ENCODE measurements around the gene ELL.
A peak's percentile ranks its signal among the peaks of the same experiment; 100 is the strongest.
"Not testable (repeated sequence)": the region's sequence is repeated elsewhere in the genome, so short reads cannot be mapped to it uniquely, and the experiment has no call there.

The ELL gene

DNA sequence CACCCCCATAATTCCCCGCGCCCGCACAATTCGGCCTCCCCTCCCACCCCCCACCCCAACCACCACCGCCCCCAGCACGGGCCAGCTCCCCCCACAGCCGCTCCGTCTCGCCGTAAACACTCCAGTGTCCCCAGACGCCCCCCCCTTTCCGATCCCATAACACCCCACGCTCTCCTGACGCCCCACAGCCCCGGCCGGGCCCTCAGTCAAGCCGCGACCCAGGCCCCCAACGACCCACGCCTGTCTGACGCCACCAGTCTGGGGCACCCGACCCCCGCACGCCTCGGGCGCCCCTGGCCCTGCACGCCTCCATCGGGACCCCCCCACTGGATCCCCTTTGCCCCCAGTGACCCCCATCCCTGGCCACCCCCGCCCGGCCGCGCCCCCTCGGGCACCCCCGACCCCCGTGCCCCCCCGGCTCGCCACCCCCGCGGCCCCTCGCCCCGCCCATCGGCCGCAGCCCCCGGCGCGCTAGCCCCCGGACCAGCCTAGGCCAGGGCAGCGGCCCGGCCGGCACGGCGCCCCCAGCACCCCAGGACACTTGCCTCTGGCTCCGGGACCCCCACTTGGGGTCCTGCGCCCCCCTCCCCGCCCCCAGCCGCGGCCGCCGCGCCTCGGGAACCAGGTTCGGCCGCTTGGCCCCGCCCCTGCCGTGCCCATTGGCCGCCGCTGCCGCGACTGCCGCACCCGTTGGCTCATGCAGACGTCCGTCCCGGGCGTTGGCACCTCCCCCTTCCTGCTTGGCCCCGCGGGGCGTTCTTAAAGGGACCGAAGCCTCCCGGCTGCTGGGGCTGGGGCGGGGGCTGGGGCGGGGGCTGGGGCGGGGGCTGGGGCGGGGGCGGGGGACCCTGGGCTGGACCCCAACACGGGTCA, 21.3 kb upstream of the ELL start, which contains the start of gene FKBP8:
TSS of gene FKBP8 (minus strand) at position 633 of the 873 bp plus-strand sequence. CDS start 1,603 bp downstream, outside the sequence.
- Histone ChIP-seq H3K4me3 (ENCODE audit: low read depth in 1 of 2, low read length in 2 of 2) (peak within 1 kb of the TSS; percentile 78 to 80), H3K27me3 (ENCODE audit: control insufficient read depth in 1 of 2, insufficient read depth in 2 of 2, low read length in 2 of 2) (no peaks in the 10 kb centered on the region), H3K9me3 (ENCODE audit: control insufficient read depth in 1 of 2, low read length in 2 of 2) (no peaks in the 10 kb centered on the region), H3K36me3 (ENCODE audit: control insufficient read depth in 1 of 2, insufficient read depth in 2 of 2, low read length in 2 of 2) (peaks cover 9 to 16% of the 10 kb centered on the region in 2 donors), H3K4me1 (ENCODE audit: control insufficient read depth in 1 of 2, insufficient read depth in 2 of 2, low read length in 2 of 2) (peaks cover 7 to 17% of the 10 kb centered on the region in 2 donors), H3K27ac (ENCODE audit: low read depth, low read length) (peak within 1 kb of the TSS; percentile 80), H3K9ac (ENCODE audit: low read depth in 1 of 2, low read length in 2 of 2) (peak within 1 kb of the TSS; percentile 78 to 80)

DNA sequence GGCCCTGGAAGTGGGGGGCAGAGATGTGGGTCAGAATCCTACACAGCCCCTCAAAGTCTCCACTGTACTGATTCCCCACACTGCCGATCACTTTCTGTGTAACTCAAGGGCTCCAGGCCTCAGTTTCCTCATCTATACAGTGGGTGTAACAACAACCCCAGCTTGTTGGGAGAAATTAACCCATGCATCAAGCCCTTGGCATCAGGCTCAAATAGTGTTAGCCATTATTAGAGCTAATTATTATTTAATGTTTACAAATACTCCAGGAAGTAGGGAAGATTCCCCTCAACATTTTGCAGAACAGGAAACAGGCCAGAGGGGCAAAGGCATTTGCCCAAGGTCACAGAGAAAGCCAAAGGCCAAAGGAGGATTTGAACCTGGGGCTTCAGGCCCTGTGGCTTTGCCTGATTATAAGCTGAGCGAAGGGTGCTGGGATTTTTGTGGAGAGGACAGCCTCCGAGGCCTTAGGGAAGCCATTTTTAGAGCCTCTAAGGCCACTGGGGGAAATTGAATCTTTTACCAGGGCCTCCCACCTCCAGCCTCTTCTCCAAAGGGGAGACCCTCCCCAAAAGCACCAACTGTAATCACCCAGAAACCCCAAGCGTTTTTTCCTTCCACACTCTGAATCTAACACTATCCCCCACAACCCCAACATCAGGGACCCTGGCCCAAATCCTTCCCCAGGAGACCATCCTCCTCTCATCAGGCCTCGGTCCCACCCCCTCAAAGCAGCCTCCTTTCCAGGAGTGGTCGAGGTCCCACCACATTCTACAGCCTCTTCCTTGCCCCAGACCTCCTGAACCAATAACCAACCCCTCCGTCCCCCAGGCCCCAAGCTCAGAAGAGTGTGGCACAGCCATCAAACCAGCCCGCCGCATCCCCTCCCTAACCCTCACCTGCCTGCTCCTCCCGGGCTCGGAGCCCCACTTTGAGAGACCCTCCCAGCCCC, 20.4 kb upstream of the ELL start:
- no peaks in the 10 kb centered on the region for H3K27me3 ChIP-seq (ENCODE audit: control insufficient read depth in 1 of 2, insufficient read depth in 2 of 2, low read length in 2 of 2)
- peaks cover 7 to 17% of the 10 kb centered on the region in 2 donors for H3K4me1 ChIP-seq (ENCODE audit: control insufficient read depth in 1 of 2, insufficient read depth in 2 of 2, low read length in 2 of 2)
- peaks cover 15 to 25% of the 10 kb centered on the region in 2 donors for H3K36me3 ChIP-seq (ENCODE audit: control insufficient read depth in 1 of 2, insufficient read depth in 2 of 2, low read length in 2 of 2)
- H3K4me3 ChIP-seq (ENCODE audit: low read depth in 1 of 2, low read length in 2 of 2) = peak overlapping the region; percentile 78 to 80
- H3K9me3 ChIP-seq (ENCODE audit: control insufficient read depth in 1 of 2, low read length in 2 of 2) = no peaks in the 10 kb centered on the region
- H3K9ac ChIP-seq (ENCODE audit: low read depth in 1 of 2, low read length in 2 of 2) = peak overlapping the region; percentile 55 to 78
- H3K27ac ChIP-seq (ENCODE audit: low read depth, low read length) = peak overlapping the region; percentile 42

- no peak overlapping the region for H3K4me3 ChIP-seq (ENCODE audit: low read depth in 1 of 2, low read length in 2 of 2)
- H3K27me3 ChIP-seq (ENCODE audit: control insufficient read depth in 1 of 2, insufficient read depth in 2 of 2, low read length in 2 of 2) = no peaks in the 10 kb centered on the region
- H3K9me3 ChIP-seq (ENCODE audit: control insufficient read depth in 1 of 2, low read length in 2 of 2) = no peaks in the 10 kb centered on the region
- peaks cover 7 to 17% of the 10 kb centered on the region in 2 donors for H3K4me1 ChIP-seq (ENCODE audit: control insufficient read depth in 1 of 2, insufficient read depth in 2 of 2, low read length in 2 of 2)
- no peak overlapping the region for H3K27ac ChIP-seq (ENCODE audit: low read depth, low read length)
- H3K36me3 ChIP-seq (ENCODE audit: control insufficient read depth in 1 of 2, insufficient read depth in 2 of 2, low read length in 2 of 2) = peaks cover 19 to 32% of the 10 kb centered on the region in 2 donors
- no peak overlapping the region for H3K9ac ChIP-seq (ENCODE audit: low read depth in 1 of 2, low read length in 2 of 2)
Observed at GRCh38 chr19:18541258-18541991, 19.6 kb upstream of the ELL start.

DNA sequence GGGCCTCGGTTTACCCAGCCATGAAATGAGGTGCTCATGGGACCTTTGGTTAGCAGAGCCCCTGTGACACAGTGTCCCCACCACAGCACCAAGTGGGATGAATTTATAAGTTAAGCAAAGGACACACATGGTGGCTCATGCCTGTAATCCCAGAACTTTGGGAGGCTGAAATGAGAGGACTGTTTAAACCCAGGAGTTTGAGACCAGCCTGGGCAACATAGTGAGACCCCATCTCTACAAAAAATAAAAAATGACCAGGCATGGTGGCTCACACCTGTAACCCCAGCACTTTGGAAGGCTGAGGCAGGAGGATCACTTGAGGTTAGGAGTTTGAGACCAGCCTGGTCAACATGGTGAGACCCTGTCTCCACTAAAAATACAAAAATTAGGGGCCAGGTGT, 18.3 kb upstream of the ELL start:
- not testable (repeated sequence) for H3K9ac ChIP-seq (ENCODE audit: low read depth in 1 of 2, low read length in 2 of 2); H3K9me3 ChIP-seq (ENCODE audit: control insufficient read depth in 1 of 2, low read length in 2 of 2); H3K27me3 ChIP-seq (ENCODE audit: control insufficient read depth in 1 of 2, insufficient read depth in 2 of 2, low read length in 2 of 2); H3K4me3 ChIP-seq (ENCODE audit: low read depth in 1 of 2, low read length in 2 of 2); H3K27ac ChIP-seq (ENCODE audit: low read depth, low read length)
- Histone ChIP-seq H3K36me3 (ENCODE audit: control insufficient read depth in 1 of 2, insufficient read depth in 2 of 2, low read length in 2 of 2) (peaks cover 19 to 37% of the 10 kb centered on the region in 2 donors), H3K4me1 (ENCODE audit: control insufficient read depth in 1 of 2, insufficient read depth in 2 of 2, low read length in 2 of 2) (peaks cover 7 to 17% of the 10 kb centered on the region in 2 donors)

- Histone ChIP-seq H3K9me3 (ENCODE audit: control insufficient read depth in 1 of 2, low read length in 2 of 2) (no peaks in the 10 kb centered on the region), H3K4me3 (ENCODE audit: low read depth in 1 of 2, low read length in 2 of 2) (no peak overlapping the region), H3K4me1 (ENCODE audit: control insufficient read depth in 1 of 2, insufficient read depth in 2 of 2, low read length in 2 of 2) (peaks cover 7 to 16% of the 10 kb centered on the region in 2 donors), H3K36me3 (ENCODE audit: control insufficient read depth in 1 of 2, insufficient read depth in 2 of 2, low read length in 2 of 2) (peaks cover 19 to 38% of the 10 kb centered on the region in 2 donors), H3K9ac (ENCODE audit: low read depth in 1 of 2, low read length in 2 of 2) (no peak overlapping the region), H3K27ac (ENCODE audit: low read depth, low read length) (no peak overlapping the region), H3K27me3 (ENCODE audit: control insufficient read depth in 1 of 2, insufficient read depth in 2 of 2, low read length in 2 of 2) (no peaks in the 10 kb centered on the region)
Observed at GRCh38 chr19:18539372-18539771, 17.5 kb upstream of the ELL start.

DNA sequence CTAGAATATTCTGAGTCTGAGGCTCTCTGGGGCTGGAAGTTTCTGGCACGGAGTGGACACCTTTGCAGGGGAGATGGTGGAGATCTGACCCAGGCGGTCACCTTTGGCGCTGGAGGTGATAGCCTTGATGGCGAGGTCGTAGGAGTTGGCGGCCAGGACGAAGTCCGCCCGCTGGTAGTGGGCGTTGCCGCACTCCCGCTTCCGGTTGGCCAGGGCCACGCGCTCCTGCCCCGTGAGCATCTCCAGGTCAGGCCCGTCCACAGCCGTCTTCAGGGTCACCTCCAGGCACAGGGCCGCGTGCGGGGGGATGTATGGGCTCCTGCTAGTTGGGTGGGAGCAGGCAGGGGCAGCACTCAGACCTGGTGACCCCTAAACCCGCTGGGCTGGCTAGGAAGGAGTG, 16.2 kb upstream of the ELL start:
- Histone ChIP-seq H3K9ac (ENCODE audit: low read depth in 1 of 2, low read length in 2 of 2) (no peak overlapping the region), H3K9me3 (ENCODE audit: control insufficient read depth in 1 of 2, low read length in 2 of 2) (no peaks in the 10 kb centered on the region), H3K4me1 (ENCODE audit: control insufficient read depth in 1 of 2, insufficient read depth in 2 of 2, low read length in 2 of 2) (peaks cover 7 to 9% of the 10 kb centered on the region in 2 donors), H3K36me3 (ENCODE audit: control insufficient read depth in 1 of 2, insufficient read depth in 2 of 2, low read length in 2 of 2) (peaks cover 20 to 42% of the 10 kb centered on the region in 2 donors), H3K27me3 (ENCODE audit: control insufficient read depth in 1 of 2, insufficient read depth in 2 of 2, low read length in 2 of 2) (no peaks in the 10 kb centered on the region), H3K27ac (ENCODE audit: low read depth, low read length) (no peak overlapping the region), H3K4me3 (ENCODE audit: low read depth in 1 of 2, low read length in 2 of 2) (no peak overlapping the region)

GRCh38 chr19:18537431-18537830, 15.6 kb upstream of the ELL start:
- Histone ChIP-seq H3K27ac (ENCODE audit: low read depth, low read length) (no peak overlapping the region), H3K36me3 (ENCODE audit: control insufficient read depth in 1 of 2, insufficient read depth in 2 of 2, low read length in 2 of 2) (peaks cover 25 to 49% of the 10 kb centered on the region in 2 donors), H3K9me3 (ENCODE audit: control insufficient read depth in 1 of 2, low read length in 2 of 2) (no peaks in the 10 kb centered on the region), H3K4me1 (ENCODE audit: control insufficient read depth in 1 of 2, insufficient read depth in 2 of 2, low read length in 2 of 2) (peaks cover 5 to 7% of the 10 kb centered on the region in 2 donors), H3K4me3 (ENCODE audit: low read depth in 1 of 2, low read length in 2 of 2) (no peak overlapping the region), H3K9ac (ENCODE audit: low read depth in 1 of 2, low read length in 2 of 2) (no peak overlapping the region), H3K27me3 (ENCODE audit: control insufficient read depth in 1 of 2, insufficient read depth in 2 of 2, low read length in 2 of 2) (no peaks in the 10 kb centered on the region)

GRCh38 chr19:18536475-18536874, 14.6 kb upstream of the ELL start:
- peaks cover 31 to 57% of the 10 kb centered on the region in 2 donors for H3K36me3 ChIP-seq (ENCODE audit: control insufficient read depth in 1 of 2, insufficient read depth in 2 of 2, low read length in 2 of 2)
- H3K27me3 ChIP-seq (ENCODE audit: control insufficient read depth in 1 of 2, insufficient read depth in 2 of 2, low read length in 2 of 2) = no peaks in the 10 kb centered on the region
- no peaks in the 10 kb centered on the region for H3K9me3 ChIP-seq (ENCODE audit: control insufficient read depth in 1 of 2, low read length in 2 of 2)
- no peak overlapping the region for H3K27ac ChIP-seq (ENCODE audit: low read depth, low read length)
- no peak overlapping the region for H3K9ac ChIP-seq (ENCODE audit: low read depth in 1 of 2, low read length in 2 of 2)
- H3K4me1 ChIP-seq (ENCODE audit: control insufficient read depth in 1 of 2, insufficient read depth in 2 of 2, low read length in 2 of 2) = no peaks in the 10 kb centered on the region
- H3K4me3 ChIP-seq (ENCODE audit: low read depth in 1 of 2, low read length in 2 of 2) = no peak overlapping the region

DNA sequence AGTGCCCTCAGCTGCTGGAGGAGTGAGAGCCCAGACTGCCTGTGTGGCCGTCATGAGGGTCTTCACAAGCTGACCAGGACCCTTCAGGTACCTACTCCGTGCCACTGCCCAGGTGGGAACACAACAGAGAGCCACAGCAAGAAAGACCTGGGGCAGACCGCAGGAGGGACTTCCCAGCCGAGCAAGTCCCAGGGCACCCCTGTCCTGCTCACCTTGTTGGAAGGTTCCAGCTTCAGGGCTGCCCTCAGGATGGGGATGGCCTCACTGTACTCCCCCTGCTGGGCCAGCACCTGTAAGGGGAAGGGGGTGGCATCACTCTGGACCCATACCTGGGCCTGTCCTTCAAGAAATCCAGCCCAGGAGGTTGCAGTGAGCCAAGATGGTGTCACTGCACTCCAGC, 11.2 kb upstream of the ELL start:
- peaks cover 20 to 43% of the 10 kb centered on the region in 2 donors for H3K36me3 ChIP-seq (ENCODE audit: control insufficient read depth in 1 of 2, insufficient read depth in 2 of 2, low read length in 2 of 2)

More for the DNA sequence above, 11.2 kb upstream of the ELL start:
- no peak overlapping the region for H3K4me3 ChIP-seq (ENCODE audit: low read depth in 1 of 2, low read length in 2 of 2)
- H3K9me3 ChIP-seq (ENCODE audit: control insufficient read depth in 1 of 2, low read length in 2 of 2) = no peaks in the 10 kb centered on the region
- no peak overlapping the region for H3K9ac ChIP-seq (ENCODE audit: low read depth in 1 of 2, low read length in 2 of 2)
- no peaks in the 10 kb centered on the region for H3K4me1 ChIP-seq (ENCODE audit: control insufficient read depth in 1 of 2, insufficient read depth in 2 of 2, low read length in 2 of 2)
- H3K27ac ChIP-seq (ENCODE audit: low read depth, low read length) = no peak overlapping the region
- no peaks in the 10 kb centered on the region for H3K27me3 ChIP-seq (ENCODE audit: control insufficient read depth in 1 of 2, insufficient read depth in 2 of 2, low read length in 2 of 2)
